HFF-Myc (cell line): ENCODE results near the gene SIAH2.
A peak's percentile ranks its signal among the peaks of the same experiment; 100 is the strongest.

Experiments
- DNase-seq: peaks from one replicate; pipeline ENCODE4 v3.0.0-alpha.2; 2011; ENCODE audit warnings: low read depth; ENCODE audit errors: extremely low read depth
- H3K4me3 ChIP-seq: replicated peaks from 2 replicates; pipeline ENCODE4 v1.5.1; 2011; ENCODE audit warnings: low read depth, mild to moderate bottlenecking, control low read depth, low read length
- CTCF ChIP-seq: IDR thresholded peaks from 2 replicates; pipeline ENCODE4 v1.5.1; 2012; ENCODE audit warnings: mild to moderate bottlenecking, low read depth, low read length, control low read depth; ENCODE audit errors: missing control alignments

Gene SIAH2

GRCh38 chr3:150787741-150788370 is 24.9 kb upstream of the SIAH2 start:
- peak; percentile 15 for DNase-seq
- H3K4me3 ChIP-seq: no peak overlapping the region
- TF ChIP-seq CTCF: peak; percentile 97

DNA sequence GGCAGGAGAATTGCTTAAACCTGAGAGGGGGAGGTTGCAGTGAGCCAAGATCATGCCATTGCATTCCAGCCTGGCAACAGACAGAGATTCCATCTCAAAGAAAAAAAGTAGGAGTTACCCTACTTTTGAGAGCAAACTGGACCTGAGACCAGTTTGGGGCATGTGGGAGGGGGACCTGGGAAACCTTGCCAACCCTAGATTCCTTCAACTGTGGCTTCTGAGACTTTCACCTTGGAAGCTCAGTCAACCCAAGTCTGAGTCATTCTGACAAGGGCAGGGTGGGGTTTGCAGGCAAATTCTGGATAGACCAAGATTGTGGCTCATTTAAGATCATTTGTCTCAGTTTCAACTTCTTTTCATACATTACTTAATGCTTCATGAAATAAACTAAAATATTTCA is 23.8 kb upstream of the SIAH2 start:
- no peak for DNase-seq
- H3K4me3 ChIP-seq: no peak overlapping the region
- TF ChIP-seq CTCF: no peak

- no peak overlapping the region for H3K4me3 ChIP-seq
- DNase-seq: no peak
- no peak for TF ChIP-seq CTCF
Measured at GRCh38 chr3:150784747-150785125, 21.8 kb upstream of the SIAH2 start.

- TF ChIP-seq CTCF: no peak
- no peak for DNase-seq
Measured at GRCh38 chr3:150783920-150784746, 21.2 kb upstream of the SIAH2 start.

GRCh38 chr3:150783316-150783715 is 20.3 kb upstream of the SIAH2 start:
- no peak for TF ChIP-seq CTCF
- H3K4me3 ChIP-seq: no peak overlapping the region
- no peak for DNase-seq

More at GRCh38 chr3:150783920-150784746, 21.2 kb upstream of the SIAH2 start:
- H3K4me3 ChIP-seq: no peak overlapping the region

DNA sequence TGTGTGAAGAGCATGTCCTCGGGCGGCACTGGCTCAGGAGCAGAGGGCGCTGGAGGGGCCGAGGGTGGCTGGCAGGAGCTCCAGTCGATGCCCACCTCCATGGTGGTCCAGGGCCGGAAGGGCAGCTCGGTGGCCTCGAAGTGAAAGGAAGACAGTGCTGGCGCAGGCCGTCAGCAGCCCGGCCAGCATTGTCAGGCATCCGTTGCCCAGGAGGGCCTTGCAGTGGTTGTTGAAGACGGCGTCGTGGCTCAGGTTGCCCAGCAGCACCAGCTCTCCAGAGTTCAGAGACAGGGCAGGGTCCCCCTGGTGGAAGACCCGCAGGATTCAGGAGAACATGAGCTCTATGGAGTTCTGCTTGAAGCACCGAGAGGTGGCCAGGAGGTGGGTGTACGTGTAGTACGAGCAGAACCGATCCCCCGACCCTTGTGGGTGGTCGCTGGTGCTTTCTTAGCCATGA is 16.5 kb upstream of the SIAH2 start:
- no peak overlapping the region for H3K4me3 ChIP-seq
- no peak for DNase-seq
- no peak for TF ChIP-seq CTCF
